GM21447 (cell line): ENCODE data around the gene PCDH12.

ENCODE experiments used
- ATAC-seq: cut with Tn5 transposase; IDR thresholded peaks from one replicate; pipeline ENCODE4 v1.9.1; 2021; ENCODE audit not compliant: unreplicated experiment

Gene PCDH12

DNA sequence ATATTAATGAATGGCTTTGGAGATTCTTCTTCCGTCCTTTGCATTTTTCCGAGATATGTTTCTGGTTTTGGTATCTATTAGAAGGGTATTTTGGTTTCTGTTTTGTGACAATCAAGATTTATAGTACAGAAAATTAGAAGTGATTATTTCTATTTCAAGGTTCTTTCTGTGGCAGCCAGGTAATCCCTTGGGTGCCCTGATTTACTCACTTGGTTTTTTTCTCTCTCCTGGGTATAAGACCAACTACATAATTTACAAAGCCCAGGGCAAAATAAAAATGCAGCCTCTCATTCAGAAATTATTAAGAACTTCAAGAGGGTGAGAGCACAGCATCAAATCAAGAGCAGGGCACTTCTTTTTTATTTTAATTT is 8.9 kb upstream of the PCDH12 start:
- no peak for ATAC-seq

DNA sequence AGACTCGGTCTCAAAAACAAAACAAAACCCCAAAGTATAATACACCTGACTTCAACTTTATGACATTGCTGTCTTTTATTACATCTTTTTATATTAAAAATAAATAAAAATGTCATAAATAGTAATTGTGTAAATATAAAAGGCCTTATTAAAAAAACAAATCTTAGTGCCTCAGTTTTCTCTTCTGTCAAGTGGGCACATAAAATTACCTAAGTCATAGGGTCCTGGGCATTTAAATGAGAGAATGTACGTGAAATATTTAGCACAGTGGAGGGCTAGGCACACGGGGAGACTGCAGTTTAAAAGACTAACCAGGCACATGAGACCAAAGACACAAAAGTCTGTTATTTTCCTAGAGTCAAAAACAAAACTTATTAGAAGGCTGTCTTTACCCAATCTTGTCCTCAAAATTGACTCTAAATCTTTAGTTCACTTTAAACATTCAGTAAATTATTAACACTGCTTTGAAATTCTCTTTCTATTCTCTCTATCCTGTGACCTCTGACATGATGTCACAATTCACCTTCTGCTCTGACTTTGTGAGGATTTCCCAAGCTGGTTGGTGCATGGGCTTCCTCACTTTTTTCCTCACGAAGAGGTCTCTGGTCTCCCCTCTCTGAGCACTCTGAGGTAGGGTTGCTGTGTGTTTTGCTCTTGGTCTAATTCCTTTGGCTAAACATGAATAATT is 8.4 kb upstream of the PCDH12 start:
- no peak for ATAC-seq

DNA sequence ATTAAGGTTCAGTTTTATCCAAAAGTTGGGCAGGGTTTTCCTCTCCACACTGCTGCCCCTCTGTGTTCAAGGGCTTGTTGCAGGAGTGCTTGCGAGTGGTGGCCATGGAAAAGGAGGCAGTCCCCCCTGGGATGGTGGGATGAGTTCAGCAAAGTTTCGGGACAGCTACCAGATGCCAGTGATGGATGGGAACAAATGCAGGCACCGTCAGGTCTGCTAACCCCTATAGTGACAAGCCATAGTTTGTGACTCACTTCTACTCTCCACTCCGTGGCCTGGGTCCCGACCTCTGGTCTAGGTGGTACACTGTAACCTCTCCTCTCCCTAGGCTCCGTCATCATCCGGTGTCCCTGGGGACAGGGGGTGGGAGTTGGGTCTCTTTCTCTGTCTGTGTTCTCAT is 7.1 kb upstream of the PCDH12 start:
- no peak for ATAC-seq

DNA sequence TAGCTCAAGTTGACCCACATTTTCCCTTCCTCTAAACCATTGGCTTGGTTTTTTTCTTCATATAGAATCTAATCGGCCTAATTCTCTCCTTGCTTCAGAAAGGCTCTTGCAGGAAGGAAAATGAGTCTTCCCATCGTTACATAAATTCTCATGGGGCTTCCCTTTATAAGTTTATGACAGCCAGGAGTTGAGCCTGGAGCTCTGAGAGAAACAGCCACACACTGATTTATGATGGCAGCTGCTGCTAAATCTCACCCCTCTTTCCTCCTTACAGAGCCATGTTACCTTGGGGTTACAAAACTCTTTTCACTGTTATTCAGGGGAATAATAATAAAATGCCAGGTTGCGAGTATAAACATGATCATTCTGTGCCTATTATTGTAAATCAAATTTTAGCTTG is 5.7 kb upstream of the PCDH12 start:
- no peak for ATAC-seq

DNA sequence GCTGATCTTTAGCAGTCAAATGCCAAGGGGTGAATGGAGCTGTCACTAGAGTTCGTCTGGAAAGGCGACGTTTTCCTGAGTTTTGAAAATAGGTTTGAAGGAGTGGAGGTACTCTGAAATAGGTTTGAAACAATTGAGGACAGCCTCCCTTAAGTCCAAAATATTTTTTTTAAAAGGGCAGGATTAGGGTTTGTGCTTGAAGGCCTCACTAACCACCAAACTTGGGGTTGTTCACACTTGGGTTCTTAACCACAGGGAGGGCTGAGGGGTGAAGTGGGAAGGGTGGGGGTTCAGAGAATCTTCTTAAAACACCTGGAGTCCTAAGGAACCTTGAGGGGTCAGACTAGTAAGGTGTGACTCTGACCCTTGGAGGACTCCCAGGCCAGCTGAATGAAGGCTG is 3.5 kb upstream of the PCDH12 start:
- no peak for ATAC-seq

DNA sequence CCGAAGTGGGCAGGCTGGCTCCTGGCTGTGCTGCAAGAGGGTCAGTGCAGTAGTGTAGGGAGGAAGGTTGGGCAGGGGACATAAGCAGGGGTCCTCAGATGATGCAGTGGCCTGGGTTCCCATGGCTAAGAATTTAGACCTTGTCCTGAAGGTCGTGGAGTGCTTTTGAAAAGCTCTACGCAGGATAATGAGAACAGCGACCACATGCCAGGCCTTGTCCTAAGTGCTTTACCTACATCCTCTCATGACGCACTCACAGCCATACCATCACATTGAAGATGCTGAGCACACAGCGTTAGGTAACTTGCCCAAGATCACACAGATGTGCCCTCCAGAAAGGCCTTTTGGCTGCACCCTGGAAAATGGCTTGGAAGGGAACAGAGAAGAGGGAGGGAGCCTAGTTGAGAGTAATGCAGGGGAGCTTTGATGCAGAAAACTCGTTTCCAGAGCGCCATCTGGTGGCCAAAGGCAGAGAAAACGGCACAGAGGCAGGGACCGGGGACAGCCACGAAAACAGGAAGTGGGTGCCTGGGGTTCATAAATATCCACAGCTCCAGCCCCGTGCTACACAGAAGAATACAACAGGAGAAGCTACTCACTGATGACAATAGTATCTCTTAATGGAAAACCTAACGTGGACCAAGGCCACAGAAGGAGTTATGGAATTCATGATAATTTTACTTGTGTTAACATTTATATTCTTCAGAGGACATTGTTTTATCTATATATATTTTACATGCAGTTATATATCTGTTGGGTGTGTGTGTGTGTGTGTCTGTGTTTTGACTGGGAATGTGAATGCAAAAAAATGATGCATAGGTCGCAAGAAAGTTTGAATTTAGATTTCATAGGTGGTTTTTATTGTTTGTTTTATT is 2.7 kb upstream of the PCDH12 start:
- peak; percentile 95 for ATAC-seq

DNA sequence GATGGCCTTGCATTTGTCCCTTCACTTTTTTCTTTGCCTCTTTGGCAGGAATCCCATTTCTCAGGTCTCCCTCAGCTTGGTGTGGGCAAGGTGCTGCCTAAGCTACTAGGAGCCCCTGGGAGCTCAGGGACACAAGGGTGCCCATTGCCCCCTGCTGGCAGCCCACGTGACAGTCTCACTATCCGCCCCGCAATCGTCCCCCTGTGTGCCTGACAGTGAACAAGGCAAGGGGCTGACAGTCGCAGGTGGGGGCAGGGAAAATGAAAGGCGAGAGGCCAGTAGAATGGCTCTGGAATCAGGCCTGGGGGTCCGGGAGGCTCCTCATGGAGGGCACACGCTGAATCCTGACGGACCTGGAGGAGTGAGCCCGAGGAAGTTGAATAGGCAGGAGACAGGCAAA is 2.0 kb upstream of the PCDH12 start:
- no peak for ATAC-seq

DNA sequence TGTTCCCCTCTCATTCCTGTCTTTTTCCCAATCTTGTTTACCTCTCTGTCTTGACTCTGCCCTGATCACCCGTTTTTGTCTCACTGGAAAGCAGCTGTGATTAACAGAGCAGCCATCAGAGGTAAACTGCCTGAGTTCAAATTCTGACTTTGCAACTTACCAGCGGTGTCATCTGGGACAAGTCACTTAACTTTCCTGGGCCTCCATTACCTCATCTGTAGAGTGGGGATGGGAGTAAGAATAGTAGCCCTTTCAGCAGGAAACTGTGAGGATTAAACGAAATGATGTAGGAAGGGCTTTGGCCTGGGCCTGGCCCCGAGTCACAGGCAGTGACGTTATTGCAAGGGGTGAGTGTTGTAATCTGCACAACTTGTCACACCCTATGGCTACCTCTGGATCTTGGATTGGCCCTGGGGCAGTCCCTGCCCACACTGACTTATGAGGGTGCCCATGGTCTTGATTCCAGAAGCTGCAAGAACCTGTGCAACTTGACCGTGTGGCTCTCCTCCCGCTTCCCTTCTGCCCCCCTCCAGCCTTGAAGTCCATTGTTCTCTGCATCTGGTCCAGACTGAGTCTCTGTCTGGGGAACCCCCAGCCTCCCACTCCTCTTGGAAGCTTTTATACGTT is 657 bp upstream of the PCDH12 start:
- ATAC-seq = no peak

DNA sequence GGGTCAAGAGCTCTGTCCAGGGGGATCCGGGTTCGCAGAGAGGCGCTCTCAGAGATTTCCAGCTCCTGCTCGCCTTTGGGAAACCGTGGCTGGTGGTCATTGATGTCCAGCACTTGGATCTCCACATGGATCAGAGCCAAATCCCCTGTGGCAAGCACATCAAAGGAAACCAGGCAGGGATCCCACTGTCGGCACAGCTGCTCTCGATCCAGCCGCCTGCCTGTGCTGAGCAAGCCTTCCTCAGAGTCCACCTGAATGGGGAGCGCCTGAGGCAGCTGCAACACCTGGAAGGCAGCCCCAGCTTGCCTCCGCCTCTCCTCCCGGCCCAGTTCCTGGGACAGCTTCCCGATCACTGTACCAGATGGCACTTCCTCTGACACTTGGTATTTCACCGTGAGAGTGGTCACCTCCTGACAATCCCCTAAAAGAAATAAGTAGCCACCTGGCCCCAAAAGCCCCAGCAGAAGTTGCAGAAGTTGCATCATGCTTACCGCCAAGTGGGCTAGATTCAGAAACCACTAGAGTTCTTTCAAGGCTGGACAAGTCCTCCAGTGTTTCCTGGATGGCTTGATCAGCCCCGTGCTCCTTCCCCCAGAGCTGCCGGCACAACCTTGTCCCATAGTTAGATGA is 520 bp downstream of the PCDH12 start:
- ATAC-seq = no peak

DNA sequence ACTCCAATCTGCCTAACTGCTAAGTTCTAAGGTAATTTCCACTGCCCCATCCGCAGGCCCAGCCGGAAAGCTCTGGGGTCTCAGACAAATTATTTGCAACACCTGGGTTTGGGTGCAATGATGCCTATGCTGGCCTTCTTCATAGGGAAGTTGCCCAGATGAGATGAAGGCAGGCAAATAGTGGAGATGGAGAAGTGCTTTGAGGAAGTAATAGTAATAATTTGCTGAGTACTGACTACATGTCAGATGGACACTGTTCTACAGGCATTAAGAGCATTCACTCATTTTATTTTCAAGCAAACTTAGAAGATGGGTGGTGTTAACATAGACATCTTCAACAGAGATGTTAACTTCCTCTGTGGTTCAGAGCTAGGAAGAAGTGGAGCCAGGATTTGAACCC is 3.8 kb downstream of the PCDH12 start:
- no peak for ATAC-seq

DNA sequence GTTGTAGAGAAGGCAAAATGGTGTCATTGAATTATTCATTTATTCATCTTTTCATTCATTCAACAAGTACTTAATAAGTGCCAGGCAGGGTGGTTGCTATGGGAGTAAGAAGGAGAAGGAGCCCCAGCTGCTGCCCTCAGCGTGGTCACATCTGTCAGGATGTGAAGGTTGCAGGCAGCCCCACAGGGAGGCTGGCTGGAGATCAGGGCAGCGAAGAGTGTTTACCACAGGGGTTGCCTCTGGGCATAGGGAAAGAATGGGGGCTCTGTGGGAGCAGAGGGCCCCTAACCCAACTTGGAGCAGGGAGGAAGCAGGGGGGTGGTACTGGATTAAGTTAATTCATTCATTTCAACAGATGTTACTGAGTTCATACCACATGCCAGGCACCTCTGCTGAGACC is 6.0 kb downstream of the PCDH12 start:
- no peak for ATAC-seq

DNA sequence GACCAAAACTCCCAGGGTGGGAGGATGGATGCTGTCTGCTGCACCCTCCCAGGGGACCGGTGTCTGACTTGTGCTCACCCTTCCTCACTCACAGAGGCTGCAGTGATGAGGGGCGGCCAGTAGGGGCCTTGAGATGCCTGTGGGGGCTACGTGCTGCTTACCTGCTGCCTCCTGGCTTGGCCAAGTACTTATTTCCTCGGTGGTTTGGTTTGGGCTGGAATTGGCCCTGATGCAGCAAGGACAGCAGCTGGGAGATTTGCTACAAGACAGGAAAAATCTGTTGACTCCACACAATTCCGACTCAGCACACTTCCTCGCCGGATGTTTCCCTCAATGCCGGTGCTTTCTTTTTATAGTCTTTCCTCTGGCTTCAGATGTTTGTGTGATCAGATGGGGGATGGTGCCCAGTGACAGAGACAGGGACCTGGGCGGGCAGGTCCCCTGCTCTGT is 6.6 kb downstream of the PCDH12 start:
- peak; percentile 86 for ATAC-seq

DNA sequence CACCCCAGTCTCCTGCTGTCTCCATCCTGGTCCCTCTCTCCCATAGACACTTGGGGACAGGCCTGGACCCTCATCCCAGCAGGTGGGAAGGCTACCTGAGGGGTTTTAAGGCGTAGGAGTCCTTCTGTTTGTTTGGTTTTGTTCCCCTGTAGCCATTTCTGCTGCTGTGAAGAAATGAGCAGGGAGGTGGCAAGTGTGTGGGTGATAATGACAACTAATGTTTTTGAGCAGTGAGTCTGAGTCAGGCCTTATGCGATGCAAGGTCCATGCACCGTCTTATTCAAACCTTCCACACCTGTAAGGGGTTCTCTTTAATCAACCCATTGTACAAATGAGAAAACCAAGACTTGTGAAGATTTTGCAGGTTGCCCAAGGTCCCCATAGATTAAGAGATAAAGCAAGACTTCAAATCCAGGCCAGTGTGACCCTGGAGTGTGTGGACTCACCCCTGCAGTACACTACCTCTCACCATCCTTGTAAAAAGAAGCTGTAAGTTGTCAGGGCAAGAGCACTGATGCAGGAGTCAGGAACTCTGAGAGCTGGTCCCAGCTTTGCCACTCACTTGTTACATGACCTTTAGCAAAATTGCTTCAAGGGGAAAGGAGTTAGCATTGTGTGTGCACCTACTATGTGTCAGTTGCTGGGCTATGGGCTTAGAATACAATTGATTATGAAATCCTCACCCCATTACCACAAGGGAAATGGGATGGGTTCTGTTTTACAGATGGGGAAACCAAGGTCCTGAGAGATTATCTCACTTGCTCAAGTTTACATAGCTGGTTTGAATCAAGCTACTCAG is 7.6 kb downstream of the PCDH12 start:
- no peak for ATAC-seq

DNA sequence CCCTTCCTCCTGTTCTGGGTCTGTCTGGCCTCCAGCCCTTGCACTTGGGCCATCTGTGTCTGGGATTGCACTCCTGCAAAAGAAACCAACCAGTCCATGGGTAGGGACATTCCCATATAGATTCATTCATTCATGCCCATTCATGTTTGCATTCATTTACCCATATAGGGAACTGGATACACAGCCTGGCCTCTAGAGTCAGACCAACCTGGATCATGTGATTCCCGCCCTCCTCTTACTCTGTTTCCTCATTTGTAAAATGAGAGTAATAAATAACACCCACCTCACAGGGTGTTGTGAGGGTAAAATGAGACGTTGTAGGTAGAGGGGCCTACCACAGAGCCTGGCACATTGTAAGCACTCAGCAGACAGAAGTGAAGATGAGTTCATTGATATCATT is 8.5 kb downstream of the PCDH12 start:
- ATAC-seq = no peak

DNA sequence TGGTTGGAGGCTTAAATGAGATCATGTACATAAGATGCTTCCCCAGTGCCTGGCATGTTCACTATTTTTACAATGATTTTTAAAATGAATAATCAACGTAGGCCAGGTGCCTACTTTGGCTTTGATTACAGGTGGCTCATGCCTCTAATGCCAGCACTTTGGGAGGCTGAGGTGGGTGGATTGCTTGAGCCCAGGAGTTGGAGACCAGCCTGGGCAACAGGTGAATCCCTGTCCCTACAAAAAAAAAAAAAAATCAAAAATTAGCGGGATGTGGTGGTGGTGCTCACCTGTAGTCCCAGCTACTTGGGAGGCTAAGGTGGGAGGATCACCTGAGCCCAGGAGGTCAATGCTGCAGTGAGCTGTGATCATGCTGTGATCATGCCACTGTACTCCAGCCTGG is 9.2 kb downstream of the PCDH12 start:
- no peak for ATAC-seq

DNA sequence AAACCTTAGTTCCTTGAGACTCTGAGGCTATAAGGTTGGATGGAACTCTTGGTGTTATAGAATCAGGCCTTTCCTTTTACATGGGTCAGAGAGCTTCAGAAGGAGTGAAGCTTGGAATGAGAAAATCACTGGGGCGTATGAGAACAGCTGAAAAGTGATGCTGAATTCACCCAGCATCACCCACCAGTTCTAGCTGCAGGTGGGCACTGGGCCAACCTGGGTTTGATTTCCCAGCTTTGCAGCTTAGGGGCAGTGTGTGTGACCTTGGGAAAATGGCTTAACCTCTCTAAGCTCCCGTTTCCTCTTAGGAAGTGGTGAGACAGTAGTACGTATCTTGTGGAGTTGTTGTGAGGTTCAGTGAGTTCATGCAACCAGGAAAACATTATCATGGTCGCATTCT is 10.7 kb downstream of the PCDH12 start:
- ATAC-seq = no peak

DNA sequence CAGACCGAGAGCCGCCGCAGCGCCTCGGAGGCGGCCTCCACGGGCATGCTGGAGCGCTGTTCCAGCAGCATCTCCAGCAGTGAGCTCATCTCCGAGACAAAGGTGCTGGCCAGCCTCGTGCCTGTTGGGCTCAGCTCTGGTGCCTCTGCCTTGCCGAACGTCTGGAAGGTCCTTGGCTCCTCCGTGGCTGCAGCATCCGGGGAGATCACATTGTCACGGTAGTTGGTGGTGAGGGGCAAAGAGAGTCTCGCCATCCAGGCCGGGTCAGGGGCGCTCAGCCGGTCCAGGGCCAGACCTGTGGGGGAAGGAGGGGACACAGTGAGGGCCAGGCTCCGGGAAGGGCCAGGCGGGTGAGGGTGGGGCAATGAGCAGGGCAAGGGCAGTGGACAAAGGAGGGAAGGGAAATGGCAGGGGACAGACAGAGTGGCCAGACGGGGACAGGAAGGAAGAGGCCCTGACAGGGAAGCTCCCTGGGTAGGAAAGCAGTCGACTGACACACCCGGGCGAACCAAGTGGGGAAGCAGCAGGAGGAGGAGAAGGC is 12.4 kb downstream of the PCDH12 start:
- no peak for ATAC-seq

DNA sequence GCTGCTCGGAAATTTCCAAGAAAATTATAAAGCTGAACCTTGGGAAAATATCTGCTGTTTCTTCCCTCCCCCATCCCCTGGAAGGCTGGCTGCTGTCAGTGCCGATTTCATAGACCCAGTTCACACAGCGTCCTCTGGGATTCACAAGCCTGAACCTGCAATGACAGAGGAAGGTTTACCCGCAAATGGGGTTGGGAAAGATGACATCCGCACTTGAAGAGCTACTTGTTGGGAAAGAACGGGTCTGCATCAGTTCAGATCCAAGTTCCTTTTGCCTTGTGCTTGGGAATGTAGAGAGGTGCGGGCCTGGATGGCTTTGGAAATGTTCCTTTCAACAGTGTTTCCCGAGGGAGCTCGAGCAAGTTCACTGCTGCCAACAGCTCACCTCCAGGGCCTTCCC is 13.9 kb downstream of the PCDH12 start:
- ATAC-seq = no peak

DNA sequence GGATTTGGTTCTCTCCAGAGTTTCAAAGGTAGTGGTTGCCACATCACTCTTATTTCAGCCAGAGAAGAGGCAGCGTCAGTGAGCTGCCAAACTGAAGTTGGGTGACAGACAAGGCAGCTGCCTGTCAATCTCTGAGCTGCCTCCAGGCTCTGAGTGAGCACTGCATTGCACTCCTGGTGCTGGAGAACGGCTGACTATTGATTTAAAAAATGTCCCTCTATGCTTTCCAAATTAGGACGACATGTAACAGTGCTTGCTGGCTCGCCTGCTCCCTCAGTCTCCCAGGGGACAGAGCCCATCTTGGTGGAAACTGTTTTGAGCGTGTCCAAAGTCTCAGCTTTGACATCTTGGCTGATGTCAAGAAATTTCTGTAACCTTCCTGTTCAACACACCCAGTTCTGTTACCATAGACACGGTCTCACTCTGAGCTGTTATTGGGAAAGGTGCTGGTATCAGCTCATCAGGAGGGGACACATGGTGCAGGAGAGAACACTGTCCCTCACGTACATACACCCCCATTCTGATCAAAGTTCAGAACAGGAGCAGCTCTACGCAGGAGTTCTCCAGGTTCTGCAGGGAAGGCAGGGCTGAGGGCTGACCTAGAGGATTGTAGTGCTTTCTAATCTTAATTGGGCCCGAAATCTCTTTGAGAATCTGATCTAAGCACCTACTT is 15.7 kb downstream of the PCDH12 start:
- no peak for ATAC-seq

DNA sequence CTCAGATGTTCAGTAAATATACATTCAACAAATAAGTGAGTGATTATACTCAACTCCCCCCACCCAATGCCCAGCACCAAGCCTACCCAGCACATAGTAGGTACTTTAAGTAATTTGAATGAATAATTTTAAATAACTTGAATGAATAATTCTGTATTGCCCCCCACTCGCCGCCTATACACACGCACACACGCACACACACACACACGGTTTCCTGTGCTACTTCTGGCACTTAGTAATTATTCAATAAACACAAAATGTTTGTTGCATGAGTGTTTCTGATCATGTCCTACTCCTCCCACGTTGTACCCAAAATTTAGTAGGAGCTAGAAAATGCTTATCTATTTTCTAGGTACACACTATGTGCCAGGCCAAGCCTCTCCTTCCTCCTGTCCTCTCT is 16.2 kb downstream of the PCDH12 start:
- no peak for ATAC-seq
